SK-N-SH (cell line): Measurements from ENCODE around the gene CDK9. TPM values are rescaled to one million over a fixed set of nuclear protein-coding genes. Genes with fewer than 3 reads are reported as not detected.

Source experiments
- CTCF ChIA-PET: fragments of 300-600, 350-600 bp; formaldehyde crosslinking; extraction: SDS; loops from one replicate; lab custom pipeline; 2021; lab: Yijun Ruan, JAX
- POLR2A ChIA-PET: fragments of 350-600 bp; sonication (Branson Sonifier 250); formaldehyde crosslinking; extraction: SDS; loops from one replicate; lab custom pipeline; 2020; ENCODE audit warnings: antibody characterized with exemption, inconsistent platforms; lab: Yijun Ruan, JAX
- DNase-seq: peaks from one replicate; pipeline ENCODE4 v3.0.0; 2012
- H2AFZ ChIP-seq: fragments of 200-600 bp; sonication (generic); 2 replicates; pipeline ENCODE4 v1.8.1; 2016; ENCODE audit warnings: antibody characterized with exemption, mild to moderate bottlenecking, low read depth
- H3F3A ChIP-seq: fragments of 200-600 bp; sonication (generic); replicated peaks from 2 replicates; pipeline ENCODE3; 2016; ENCODE audit warnings: antibody characterized with exemption, mild to moderate bottlenecking; ENCODE audit not compliant: insufficient read depth
- H3K27ac ChIP-seq, 2 experiments: fragments of 200-500 bp in 1 of 2; fragments of 200-600 bp in 1 of 2; sonication (Bioruptor generic) in 1 of 2; sonication (generic), shearing (Covaris generic) in 1 of 2; 2 replicates each; pipeline versions ENCODE4 v1.5.1 to v1.6.1; 2014 to 2016; ENCODE audit warnings: low read depth in 2 of 2, inconsistent platforms in 1 of 2, low read length in 1 of 2, mild to moderate bottlenecking in 1 of 2, mixed read lengths in 1 of 2
- H3K27me3 ChIP-seq: fragments of 200-600 bp; sonication (generic), shearing (Covaris generic); 2 replicates; pipeline ENCODE4 v1.6.1; 2016; ENCODE audit warnings: mixed run types; ENCODE audit not compliant: insufficient read depth
- H3K36me3 ChIP-seq, 2 experiments: fragments of 200-500 bp in 1 of 2; fragments of 200-600 bp in 1 of 2; sonication (Bioruptor generic) in 1 of 2; sonication (generic) in 1 of 2; replicated peaks in 1 of 2; 2 replicates each; pipeline versions ENCODE3 to v1.5.1; 2014 to 2016; ENCODE audit warnings: low read length in 1 of 2, mild to moderate bottlenecking in 1 of 2; ENCODE audit not compliant: insufficient read depth in 2 of 2, control insufficient read depth in 1 of 2
- H3K4me1 ChIP-seq, 2 experiments: fragments of 200-500 bp in 1 of 2; fragments of 200-600 bp in 1 of 2; sonication (Bioruptor generic) in 1 of 2; sonication (generic), shearing (Covaris generic) in 1 of 2; 2 replicates each; pipeline versions ENCODE4 v1.5.1 to v1.6.1; 2014 to 2016; ENCODE audit warnings: low read depth in 1 of 2, low read length in 1 of 2, mixed run types in 1 of 2; ENCODE audit not compliant: insufficient read depth in 2 of 2, control insufficient read depth in 1 of 2
- H3K4me2 ChIP-seq: fragments of 200-600 bp; sonication (generic), shearing (Covaris generic); 2 replicates; pipeline ENCODE4 v1.6.1; 2017; ENCODE audit warnings: mixed run types
- H3K4me3 ChIP-seq, 2 experiments: fragments of 200-500 bp in 1 of 2; fragments of 200-600 bp in 1 of 2; sonication (Bioruptor generic) in 1 of 2; sonication (generic), shearing (Covaris generic) in 1 of 2; 2 replicates each; pipeline versions ENCODE4 v1.5.1 to v1.8.1; 2014 to 2016; ENCODE audit warnings: low read depth in 2 of 2, inconsistent platforms in 1 of 2, low read length in 1 of 2, mild to moderate bottlenecking in 1 of 2, mixed read lengths in 1 of 2, moderate library complexity in 1 of 2
- H3K79me2 ChIP-seq: fragments of 200-600 bp; sonication (generic); 2 replicates; pipeline ENCODE4 v1.8.1; 2017; ENCODE audit warnings: mild to moderate bottlenecking; ENCODE audit not compliant: insufficient read depth
- H3K9ac ChIP-seq: fragments of 200-600 bp; sonication (generic); 2 replicates; pipeline ENCODE4 v1.6.1; 2017; ENCODE audit warnings: mixed run types
- H3K9me2 ChIP-seq: fragments of 200-600 bp; sonication (generic); 2 replicates; pipeline ENCODE4 v1.6.1; 2017; ENCODE audit warnings: mixed run types
- H3K9me3 ChIP-seq: fragments of 200-600 bp; sonication (generic); 2 replicates; pipeline ENCODE4 v1.6.1; 2017; ENCODE audit warnings: mixed run types, mild to moderate bottlenecking, moderate library complexity
- H4K20me1 ChIP-seq: fragments of 200-600 bp; sonication (generic); 2 replicates; pipeline ENCODE4 v1.6.1; 2017; ENCODE audit warnings: mild to moderate bottlenecking, mixed run types; ENCODE audit not compliant: insufficient read depth
- ELF1 ChIP-seq: IDR thresholded peaks from 2 replicates; pipeline ENCODE4 v1.4.0; 2012
- EP300 ChIP-seq, 2 experiments: IDR thresholded peaks; 2 replicates each; pipeline versions ENCODE4 v1.4.0 to v1.6.1; 2012; ENCODE audit warnings: borderline replicate concordance in 1 of 2, low read depth in 1 of 2, low read length in 1 of 2
- FOSL2 ChIP-seq: IDR thresholded peaks from 2 replicates; pipeline ENCODE4 v1.4.0; 2012; ENCODE audit warnings: low read depth, mild to moderate bottlenecking, moderate library complexity, borderline replicate concordance
- FOXJ3 ChIP-seq: sonication (generic); formaldehyde crosslinking; IDR thresholded peaks from 2 replicates; pipeline ENCODE4 v1.5.1; 2020; ENCODE audit warnings: mild to moderate bottlenecking, missing genetic modification reagents
- FOXM1 ChIP-seq: IDR thresholded peaks from 2 replicates; pipeline ENCODE4 v1.4.0; 2012; ENCODE audit warnings: low read depth, mild to moderate bottlenecking
- MEF2A ChIP-seq: IDR thresholded peaks from 2 replicates; pipeline ENCODE4 v1.4.0; 2012; ENCODE audit warnings: low read depth, borderline replicate concordance
- NFIC ChIP-seq: IDR thresholded peaks from 2 replicates; pipeline ENCODE4 v1.4.0; 2012; ENCODE audit warnings: borderline replicate concordance
- NRF1 ChIP-seq: IDR thresholded peaks from 2 replicates; pipeline ENCODE4 v1.6.1; 2012; ENCODE audit warnings: low read depth, mild to moderate bottlenecking, low read length
- POLR2AphosphoS5 ChIP-seq: IDR thresholded peaks from 2 replicates; pipeline ENCODE4 v1.6.1; 2012; ENCODE audit warnings: low read depth, low read length
- RAD21 ChIP-seq: IDR thresholded peaks from 2 replicates; pipeline ENCODE4 v1.6.1; 2012; ENCODE audit warnings: mild to moderate bottlenecking, low read length
- RCOR1 ChIP-seq: fragments of 150-350 bp; IDR thresholded peaks from 2 replicates; pipeline ENCODE4 v1.6.1; 2017; ENCODE audit warnings: antibody characterized with exemption, low read length
- RFX5 ChIP-seq: IDR thresholded peaks from 2 replicates; pipeline ENCODE4 v1.6.1; 2012; ENCODE audit warnings: mild to moderate bottlenecking, improper control_type of control experiment, low read length
- RXRA ChIP-seq: IDR thresholded peaks from 2 replicates; pipeline ENCODE4 v1.4.0; 2012; ENCODE audit warnings: low read depth, mild to moderate bottlenecking, borderline replicate concordance
- SMC3 ChIP-seq: IDR thresholded peaks from 2 replicates; pipeline ENCODE4 v1.6.1; 2012; ENCODE audit warnings: low read depth, low read length, improper control_type of control experiment
- TAF1 ChIP-seq: IDR thresholded peaks from 2 replicates; pipeline ENCODE4 v1.6.1; 2012; ENCODE audit warnings: low read depth, mild to moderate bottlenecking, low read length, moderate library complexity, borderline replicate concordance
- TEAD4 ChIP-seq: IDR thresholded peaks from 2 replicates; pipeline ENCODE4 v1.4.0; 2012; ENCODE audit warnings: mild to moderate bottlenecking, borderline replicate concordance; ENCODE audit not compliant: insufficient read depth
- WGBS: methylation state at CpG from one replicate; pipeline ENCODE4 v1.1.6; 2017; ENCODE audit warnings: low lambda C conversion rate; 5-methylcytosine and 5-hydroxymethylcytosine counted together
- polyA plus RNA-seq, 3 experiments: library from polyadenylated mRNA; depleted of rRNA; stranded (reverse); fragments of >200 nt; gene quantifications; 2 replicates each; pipeline ENCODE4 v1.2.3, GENCODE V29; 2012
- TF ChIP-seq, protein P1 (sequence below): IDR thresholded peaks from 2 replicates; pipeline ENCODE4 v1.4.0; 2012; ENCODE audit warnings: low read depth, borderline replicate concordance
- TF ChIP-seq, protein P2 (sequence below): fragments of 200-600 bp; sonication (generic); IDR thresholded peaks from 2 replicates; pipeline ENCODE4 v1.6.1; 2017; ENCODE audit warnings: antibody characterized with exemption, mild to moderate bottlenecking, moderate library complexity
- TF ChIP-seq, protein P3 (sequence below): IDR thresholded peaks from 2 replicates; pipeline ENCODE4; 2012
- TF ChIP-seq, protein P4 (sequence below): IDR thresholded peaks from 2 replicates; pipeline ENCODE4 v1.4.0; 2012; ENCODE audit warnings: low read depth, borderline replicate concordance

Gene CDK9
- polyA plus RNA-seq, 1 of the 3 experiments (the other 2 are of a cell fraction): 82.7 TPM

DNA sequence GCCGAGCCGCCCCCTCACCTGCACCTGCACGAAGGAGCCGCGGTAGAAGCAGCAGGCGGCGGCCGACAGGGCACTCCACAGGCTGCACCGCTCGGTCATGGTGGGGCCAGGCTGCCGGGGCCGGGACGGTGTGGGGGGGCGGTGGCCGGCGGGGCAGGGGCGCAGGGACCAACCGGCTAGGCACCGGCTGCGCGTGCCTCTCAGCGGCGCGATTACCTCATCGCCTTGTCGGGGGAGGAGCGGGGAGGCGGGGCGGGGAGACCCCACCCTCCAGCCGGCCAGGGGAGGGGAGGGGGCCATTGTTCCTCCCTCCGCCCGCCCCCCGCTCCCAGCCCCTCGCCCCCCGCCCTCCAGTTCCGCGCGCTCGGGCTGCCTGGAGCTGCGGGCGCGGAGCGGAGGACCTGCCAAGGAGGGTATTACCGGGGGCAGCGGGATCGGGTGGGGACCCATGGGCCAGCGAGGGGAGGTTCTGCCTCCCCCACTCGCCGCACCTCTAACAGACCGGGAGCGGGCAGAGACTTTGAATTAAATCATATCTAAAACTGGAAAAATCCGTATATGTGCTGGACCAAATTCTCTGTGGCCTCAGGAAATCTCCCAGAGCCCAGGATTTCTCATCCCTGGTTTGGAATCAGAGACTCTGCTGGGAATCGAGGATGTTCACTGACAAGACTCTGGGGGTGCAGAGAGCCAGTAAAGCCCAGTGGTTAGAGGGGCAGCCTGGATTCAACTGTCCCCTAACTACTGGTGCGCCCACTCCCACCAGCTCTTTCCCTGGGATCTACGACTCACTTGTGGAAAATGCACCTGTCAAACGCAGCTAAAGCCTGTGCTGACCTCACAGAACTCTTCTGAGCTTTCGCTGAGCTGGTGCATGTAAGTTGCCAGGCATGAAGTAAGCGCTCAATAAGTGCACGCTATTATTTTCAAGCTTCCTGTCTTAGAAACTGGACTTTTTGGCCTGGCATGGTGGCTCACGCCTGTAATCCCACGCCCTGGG, 30.5 kb upstream of the CDK9 start:
- peaks cover 0 to 20% of the 10 kb centered on the region in 2 experiments; a peak in 1 of 4 replicates for H3K4me1 ChIP-seq
- no peak for TF ChIP-seq SMC3
- TF ChIP-seq RFX5: no peak
- no peak for TF ChIP-seq TEAD4
- no peak for TF ChIP-seq FOSL2
- TF ChIP-seq, protein P1, sequence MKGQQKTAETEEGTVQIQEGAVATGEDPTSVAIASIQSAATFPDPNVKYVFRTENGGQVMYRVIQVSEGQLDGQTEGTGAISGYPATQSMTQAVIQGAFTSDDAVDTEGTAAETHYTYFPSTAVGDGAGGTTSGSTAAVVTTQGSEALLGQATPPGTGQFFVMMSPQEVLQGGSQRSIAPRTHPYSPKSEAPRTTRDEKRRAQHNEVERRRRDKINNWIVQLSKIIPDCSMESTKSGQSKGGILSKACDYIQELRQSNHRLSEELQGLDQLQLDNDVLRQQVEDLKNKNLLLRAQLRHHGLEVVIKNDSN: no peak
- TF ChIP-seq FOXM1: no peak
- TF ChIP-seq, protein P2, sequence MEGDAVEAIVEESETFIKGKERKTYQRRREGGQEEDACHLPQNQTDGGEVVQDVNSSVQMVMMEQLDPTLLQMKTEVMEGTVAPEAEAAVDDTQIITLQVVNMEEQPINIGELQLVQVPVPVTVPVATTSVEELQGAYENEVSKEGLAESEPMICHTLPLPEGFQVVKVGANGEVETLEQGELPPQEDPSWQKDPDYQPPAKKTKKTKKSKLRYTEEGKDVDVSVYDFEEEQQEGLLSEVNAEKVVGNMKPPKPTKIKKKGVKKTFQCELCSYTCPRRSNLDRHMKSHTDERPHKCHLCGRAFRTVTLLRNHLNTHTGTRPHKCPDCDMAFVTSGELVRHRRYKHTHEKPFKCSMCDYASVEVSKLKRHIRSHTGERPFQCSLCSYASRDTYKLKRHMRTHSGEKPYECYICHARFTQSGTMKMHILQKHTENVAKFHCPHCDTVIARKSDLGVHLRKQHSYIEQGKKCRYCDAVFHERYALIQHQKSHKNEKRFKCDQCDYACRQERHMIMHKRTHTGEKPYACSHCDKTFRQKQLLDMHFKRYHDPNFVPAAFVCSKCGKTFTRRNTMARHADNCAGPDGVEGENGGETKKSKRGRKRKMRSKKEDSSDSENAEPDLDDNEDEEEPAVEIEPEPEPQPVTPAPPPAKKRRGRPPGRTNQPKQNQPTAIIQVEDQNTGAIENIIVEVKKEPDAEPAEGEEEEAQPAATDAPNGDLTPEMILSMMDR: no peak
- TF ChIP-seq NFIC: no peak
- no peak for TF ChIP-seq NRF1
- no peak for TF ChIP-seq EP300 (IDR thresholded peaks at IDR 0.05; ENCODE audit: borderline replicate concordance in 1 of 2, low read depth in 1 of 2, low read length in 1 of 2)
- TF ChIP-seq FOXJ3: no peak
- no peak for TF ChIP-seq POLR2AphosphoS5
- TF ChIP-seq, all 33 proteins: peak for 0
- ChIA-PET POLR2A (interaction anchor here (0.7 to 1.8 kb wide), 4 partner anchors 12 to 25 kb away, joined by 3 to 7 read pairs (median 3); no protein-coding TSS in a partner anchor), CTCF (interaction anchor here (0.8 to 3.8 kb wide), 9 partner anchors 8 to 166 kb away, joined by 3 to 23 read pairs (median 4); partner anchors contain the start of genes CDK9 and TOR2A)
- Histone ChIP-seq H3K9ac (no peak overlapping the region), H3F3A (no peaks in the 10 kb centered on the region), H3K9me2 (no peaks in the 10 kb centered on the region), H3K79me2 (no peaks in the 10 kb centered on the region), H3K36me3 (no peaks in the 10 kb centered on the region), H3K9me3 (no peaks in the 10 kb centered on the region), H4K20me1 (no peaks in the 10 kb centered on the region), H3K4me3 (peak overlapping the region in 1 of 2 experiments; percentile 54; a peak in 2 of 4 replicates), H3K27ac (peak overlapping the region in 1 of 2 experiments; percentile 72; a peak in 2 of 4 replicates), H2AFZ (no peak overlapping the region), H3K27me3 (peaks cover 20% of the 10 kb centered on the region), H3K4me2 (no peak overlapping the region)
- DNase-seq: peak; percentile 97
- 40% methylated on average over 17 of the region's 61 CpGs for WGBS

DNA sequence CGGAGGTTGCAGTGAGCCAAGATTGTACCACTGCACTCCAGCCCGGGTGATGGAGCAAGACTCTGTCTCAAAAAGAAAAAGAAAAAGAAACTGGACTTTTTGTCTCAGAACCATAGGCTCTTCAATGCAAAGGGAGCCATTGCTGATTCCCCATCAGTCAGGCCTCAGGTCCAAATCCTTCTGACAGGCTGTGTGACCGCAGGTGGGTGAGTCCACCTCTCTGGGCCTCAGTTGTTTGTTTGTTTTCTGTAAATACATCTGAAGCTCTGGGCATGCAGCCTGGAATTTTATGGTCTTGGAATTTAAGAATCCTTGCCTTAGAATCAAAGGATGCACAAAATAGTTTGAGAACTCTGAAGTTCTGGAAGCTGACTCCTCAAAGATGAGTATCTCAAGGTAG, 29.6 kb upstream of the CDK9 start:
- WGBS: 94% methylated on average over 3 of the region's 3 CpGs
- Histone ChIP-seq H3K79me2 (no peaks in the 10 kb centered on the region), H3K9me2 (no peaks in the 10 kb centered on the region), H3K4me1 (peaks cover 0 to 21% of the 10 kb centered on the region in 2 experiments; a peak in 1 of 4 replicates), H3F3A (no peaks in the 10 kb centered on the region), H4K20me1 (no peaks in the 10 kb centered on the region), H2AFZ (no peak overlapping the region), H3K4me2 (no peak overlapping the region), H3K9ac (no peak overlapping the region), H3K9me3 (no peaks in the 10 kb centered on the region), H3K27ac (no peak overlapping the region), H3K27me3 (peaks cover 20% of the 10 kb centered on the region), H3K36me3 (no peaks in the 10 kb centered on the region), H3K4me3 (no peak overlapping the region)
- ChIA-PET CTCF (interaction anchor here (0.6 to 3.8 kb wide), 11 partner anchors 7 to 165 kb away, joined by 3 to 23 read pairs (median 4); partner anchors contain the start of genes CDK9 and TOR2A), POLR2A (interaction anchor here (0.8 to 1.5 kb wide), 2 partner anchors 11 to 24 kb away, joined by 3 read pairs; no protein-coding TSS in a partner anchor)
- no peak for DNase-seq
- no peak for TF ChIP-seq POLR2AphosphoS5
- TF ChIP-seq, protein P3, sequence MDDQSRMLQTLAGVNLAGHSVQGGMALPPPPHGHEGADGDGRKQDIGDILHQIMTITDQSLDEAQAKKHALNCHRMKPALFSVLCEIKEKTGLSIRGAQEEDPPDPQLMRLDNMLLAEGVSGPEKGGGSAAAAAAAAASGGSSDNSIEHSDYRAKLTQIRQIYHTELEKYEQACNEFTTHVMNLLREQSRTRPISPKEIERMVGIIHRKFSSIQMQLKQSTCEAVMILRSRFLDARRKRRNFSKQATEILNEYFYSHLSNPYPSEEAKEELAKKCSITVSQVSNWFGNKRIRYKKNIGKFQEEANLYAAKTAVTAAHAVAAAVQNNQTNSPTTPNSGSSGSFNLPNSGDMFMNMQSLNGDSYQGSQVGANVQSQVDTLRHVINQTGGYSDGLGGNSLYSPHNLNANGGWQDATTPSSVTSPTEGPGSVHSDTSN: no peak
- TF ChIP-seq, protein P1: no peak
- TF ChIP-seq TAF1: no peak
- no peak for TF ChIP-seq RCOR1
- no peak for TF ChIP-seq ELF1
- TF ChIP-seq RAD21: no peak
- TF ChIP-seq, protein P4, sequence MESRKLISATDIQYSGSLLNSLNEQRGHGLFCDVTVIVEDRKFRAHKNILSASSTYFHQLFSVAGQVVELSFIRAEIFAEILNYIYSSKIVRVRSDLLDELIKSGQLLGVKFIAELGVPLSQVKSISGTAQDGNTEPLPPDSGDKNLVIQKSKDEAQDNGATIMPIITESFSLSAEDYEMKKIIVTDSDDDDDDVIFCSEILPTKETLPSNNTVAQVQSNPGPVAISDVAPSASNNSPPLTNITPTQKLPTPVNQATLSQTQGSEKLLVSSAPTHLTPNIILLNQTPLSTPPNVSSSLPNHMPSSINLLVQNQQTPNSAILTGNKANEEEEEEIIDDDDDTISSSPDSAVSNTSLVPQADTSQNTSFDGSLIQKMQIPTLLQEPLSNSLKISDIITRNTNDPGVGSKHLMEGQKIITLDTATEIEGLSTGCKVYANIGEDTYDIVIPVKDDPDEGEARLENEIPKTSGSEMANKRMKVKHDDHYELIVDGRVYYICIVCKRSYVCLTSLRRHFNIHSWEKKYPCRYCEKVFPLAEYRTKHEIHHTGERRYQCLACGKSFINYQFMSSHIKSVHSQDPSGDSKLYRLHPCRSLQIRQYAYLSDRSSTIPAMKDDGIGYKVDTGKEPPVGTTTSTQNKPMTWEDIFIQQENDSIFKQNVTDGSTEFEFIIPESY: no peak
- TF ChIP-seq RXRA: no peak
- TF ChIP-seq MEF2A: no peak
